Sigmoid colon (tissue), 7 donors: Measurements from ENCODE around the gene MAST4. TPM values are rescaled to one million over a fixed set of nuclear protein-coding genes. Genes with fewer than 3 reads are reported as not detected.

Experiments
- DNase-seq: peaks from one replicate; pipeline ENCODE4 v3.0.0-alpha.2; 2019
- H3K27ac ChIP-seq, 4 donors: fragments of 200-600 bp; sonication (generic); one replicate each; pipeline ENCODE4 v1.5.1; 2016 to 2019; ENCODE audit warnings: mild to moderate bottlenecking in 1 of 4
- H3K27me3 ChIP-seq, 3 donors: fragments of 200-600 bp; sonication (generic); one replicate each; pipeline ENCODE4 v1.5.1; 2019; ENCODE audit warnings: mild to moderate bottlenecking in 1 of 3
- H3K36me3 ChIP-seq, 4 donors: fragments of 200-600 bp; sonication (generic); one replicate each; pipeline ENCODE4 v1.5.1; 2016 to 2019
- H3K4me1 ChIP-seq, 4 donors: fragments of 200-600 bp; sonication (generic); one replicate each; pipeline ENCODE4 v1.5.1; 2017 to 2019
- H3K4me3 ChIP-seq, 4 donors: fragments of 200-600 bp; sonication (generic); one replicate each; pipeline ENCODE4 v1.5.1; 2017 to 2019; ENCODE audit warnings: mild to moderate bottlenecking in 2 of 4, moderate library complexity in 1 of 4
- H3K9me3 ChIP-seq, 4 donors: fragments of 200-600 bp in 3 of 4; sonication (generic) in 3 of 4; one replicate each; pipeline versions ENCODE4 v1.5.1 to v1.6.1; 2013 to 2019
- CTCF ChIP-seq, 4 experiments: fragments of 450-650 bp in 3 of 4; fragments of 200-600 bp in 1 of 4; IDR thresholded peaks; one replicate each; pipeline ENCODE4 v1.5.1; 2016 to 2019; ENCODE audit warnings: antibody characterized with exemption in 4 of 4, mild to moderate bottlenecking in 3 of 4, moderate library complexity in 2 of 4
- EP300 ChIP-seq, 4 donors: sonication (generic); formaldehyde crosslinking; IDR thresholded peaks; one replicate each; pipeline ENCODE4 v1.6.1; 2017; ENCODE audit warnings: antibody characterized with exemption in 4 of 4
- POLR2A ChIP-seq, 2 donors: fragments of 450-650 bp; IDR thresholded peaks; one replicate each; pipeline ENCODE4 v1.6.1; 2016; ENCODE audit warnings: antibody characterized with exemption in 2 of 2, mild to moderate bottlenecking in 2 of 2, moderate library complexity in 2 of 2
- POLR2AphosphoS5 ChIP-seq, 4 donors: sonication (generic); formaldehyde crosslinking; IDR thresholded peaks; one replicate each; pipeline ENCODE4 v1.6.1; 2017; ENCODE audit warnings: antibody characterized with exemption in 4 of 4
- WGBS, 2 donors: extraction: QIAGEN DNeasy Blood & Tissue Kit; methylation state at CpG; one replicate each; pipeline ENCODE4 v1.1.7; 2013; 5-methylcytosine and 5-hydroxymethylcytosine counted together
- intact Hi-C: fragments of 100-400 bp; cut with DNase I; formaldehyde crosslinking; loops from one replicate; pipeline ENCODE4 v1.15.1; 2023
- polyA plus RNA-seq, 3 donors: library from polyadenylated mRNA; stranded (reverse); fragments of 200-250 nt; gene quantifications; one replicate each; pipeline ENCODE4 v1.2.3, GENCODE V29; 2013
- total RNA-seq, 4 donors: library from RNA; depleted of rRNA; stranded (reverse); fragments of >200 nt; gene quantifications; one replicate each; pipeline ENCODE4 v1.1.0, GENCODE V29; 2016
- donor health status: healthy with polysubstance abuse.
- donor health status: Bipolar disorder and iron deficiency.
- donor health status: healthy.

The MAST4 gene
- total and polyA plus RNA-seq, 7 donors = 1.6 to 30.7 (median 15.7) TPM

- Histone ChIP-seq H3K36me3 (no peaks in the 10 kb centered on the region), H3K9me3 (peaks cover 0 to 3% (median 0%) of the 10 kb centered on the region in 4 donors), H3K27me3 (no peaks in the 10 kb centered on the region), H3K27ac (no peak overlapping the region), H3K4me3 (no peak overlapping the region), H3K4me1 (peaks cover 0 to 6% (median 2%) of the 10 kb centered on the region in 4 donors)
- TF ChIP-seq POLR2A (IDR thresholded peaks at IDR 0.05) = no peak
- no peak for TF ChIP-seq CTCF (IDR thresholded peaks at IDR 0.05)
- DNase-seq = no peak
- intact Hi-C loops = no loop called here
Observed at GRCh38 chr5:67199859-67200258, 603.7 kb downstream of the MAST4 start.

GRCh38 chr5:67200809-67201562, 604.8 kb downstream of the MAST4 start:
- no peaks in the 10 kb centered on the region for H3K27me3 ChIP-seq
- H3K9me3 ChIP-seq = peaks cover 0 to 3% (median 0%) of the 10 kb centered on the region in 4 donors
- WGBS, 2 donors = 94 to 100% methylated on average over 2 of the region's 2 CpGs
- intact Hi-C loops = no loop called here
- peaks cover 0 to 6% (median 2%) of the 10 kb centered on the region in 4 donors for H3K4me1 ChIP-seq
- no peak overlapping the region for H3K27ac ChIP-seq
- no peak for TF ChIP-seq CTCF (IDR thresholded peaks at IDR 0.05)
- TF ChIP-seq EP300 (IDR thresholded peaks at IDR 0.05) = no peak
- TF ChIP-seq POLR2AphosphoS5 (IDR thresholded peaks at IDR 0.05) = no peak
- no peak for TF ChIP-seq POLR2A (IDR thresholded peaks at IDR 0.05)
- no peak for DNase-seq
- no peak overlapping the region for H3K4me3 ChIP-seq
- H3K36me3 ChIP-seq = no peaks in the 10 kb centered on the region

GRCh38 chr5:67201897-67202549, 605.8 kb downstream of the MAST4 start:
- H3K27ac ChIP-seq = no peak overlapping the region
- peaks cover 0 to 6% (median 2%) of the 10 kb centered on the region in 4 donors for H3K4me1 ChIP-seq
- no peaks in the 10 kb centered on the region for H3K36me3 ChIP-seq
- no peaks in the 10 kb centered on the region for H3K27me3 ChIP-seq
- WGBS, 2 donors = 72 to 84% methylated on average over 6 of the region's 6 CpGs
- intact Hi-C loops = no loop called here
- H3K4me3 ChIP-seq = no peak overlapping the region
- peaks cover 0 to 3% (median 0%) of the 10 kb centered on the region in 4 donors for H3K9me3 ChIP-seq
- TF ChIP-seq POLR2A (IDR thresholded peaks at IDR 0.05) (no peak), CTCF (IDR thresholded peaks at IDR 0.05) (no peak), EP300 (IDR thresholded peaks at IDR 0.05) (no peak), POLR2AphosphoS5 (IDR thresholded peaks at IDR 0.05) (no peak)
- DNase-seq = no peak

- no peak for TF ChIP-seq EP300 (IDR thresholded peaks at IDR 0.05)
- TF ChIP-seq POLR2A (IDR thresholded peaks at IDR 0.05) = no peak
- TF ChIP-seq POLR2AphosphoS5 (IDR thresholded peaks at IDR 0.05) = no peak
- TF ChIP-seq CTCF (IDR thresholded peaks at IDR 0.05) = no peak
Observed at GRCh38 chr5:67202828-67203227, 606.6 kb downstream of the MAST4 start.

More at GRCh38 chr5:67202828-67203227, 606.6 kb downstream of the MAST4 start:
- Histone ChIP-seq H3K27me3 (no peaks in the 10 kb centered on the region), H3K36me3 (no peaks in the 10 kb centered on the region), H3K27ac (no peak overlapping the region), H3K4me1 (peaks cover 0 to 6% (median 2%) of the 10 kb centered on the region in 4 donors), H3K9me3 (peaks cover 0 to 3% (median 0%) of the 10 kb centered on the region in 4 donors), H3K4me3 (no peak overlapping the region)
- WGBS, 2 donors = 60 to 91% methylated on average over 4 of the region's 4 CpGs
- no peak for DNase-seq
- intact Hi-C loops = no loop called here
